ENCODE data around the gene ACIN1.

ACIN1 gene

GRCh38 chr14:23054000-23054811 lies 40.7 kb downstream of the ACIN1 start:
- H3K4me1 Mint-ChIP-seq (ENCODE audit: low read depth) = peaks cover 17% of the 10 kb centered on the region
- no peaks in the 10 kb centered on the region for H3K36me3 Mint-ChIP-seq
- no peak overlapping the region for H3K4me3 Mint-ChIP-seq
- H3K27me3 Mint-ChIP-seq = no peaks in the 10 kb centered on the region
- H3K9me3 Mint-ChIP-seq (ENCODE audit: low read depth) = no peaks in the 10 kb centered on the region
- H3K27ac Mint-ChIP-seq = no peak overlapping the region

GRCh38 chr14:23053426-23053825 lies 41.5 kb downstream of the ACIN1 start:
- Mint-ChIP-seq H3K4me1 (ENCODE audit: low read depth) (peaks cover 17% of the 10 kb centered on the region), H3K36me3 (no peaks in the 10 kb centered on the region), H3K4me3 (no peak overlapping the region), H3K27ac (no peak overlapping the region), H3K27me3 (no peaks in the 10 kb centered on the region), H3K9me3 (ENCODE audit: low read depth) (no peaks in the 10 kb centered on the region)

DNA sequence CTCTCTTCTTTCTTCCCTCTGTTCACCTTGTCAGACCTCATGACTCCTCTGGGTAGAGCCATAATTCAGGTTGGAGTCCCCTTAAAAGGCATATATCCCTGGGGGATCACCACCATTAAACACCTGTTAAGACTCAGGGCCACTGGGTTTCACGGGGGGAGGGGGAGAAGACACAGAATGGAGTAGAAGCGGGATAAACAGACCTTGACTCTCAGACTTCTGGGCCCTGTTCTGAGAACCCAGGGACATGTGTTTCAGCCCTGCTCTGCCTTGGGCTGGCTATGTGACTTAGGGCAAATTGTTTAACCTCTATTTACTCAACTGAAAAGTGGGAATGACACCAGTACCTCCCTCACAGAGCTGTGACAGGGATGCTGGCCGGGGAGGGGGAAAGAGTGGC lies 42.3 kb downstream of the ACIN1 start:
- Mint-ChIP-seq H3K9me3 (ENCODE audit: low read depth) (no peaks in the 10 kb centered on the region), H3K36me3 (no peaks in the 10 kb centered on the region), H3K27me3 (no peaks in the 10 kb centered on the region), H3K4me3 (no peak overlapping the region), H3K4me1 (ENCODE audit: low read depth) (peaks cover 11% of the 10 kb centered on the region), H3K27ac (no peak overlapping the region)

DNA sequence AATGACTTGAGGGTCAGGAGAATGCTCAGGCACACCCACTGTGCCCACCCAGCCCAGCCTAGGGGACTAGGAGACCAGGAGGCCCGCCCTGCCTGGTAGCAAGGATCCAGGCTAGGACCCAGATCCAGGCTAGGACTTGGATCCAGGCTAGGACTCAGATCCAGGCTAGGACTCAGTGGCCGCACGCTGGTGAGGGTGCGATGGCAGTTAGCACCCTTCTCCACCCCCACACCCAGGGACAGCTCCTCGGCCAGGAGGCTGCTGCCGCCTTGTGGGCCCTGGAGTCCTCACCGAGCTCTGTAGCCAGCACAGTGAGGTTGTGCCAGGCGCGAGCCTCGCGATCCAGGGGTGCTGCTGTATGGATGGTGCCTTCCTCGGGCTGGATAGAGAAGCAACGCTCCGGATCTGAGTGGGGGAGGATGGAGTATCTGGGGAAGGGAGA lies 42.7 kb downstream of the ACIN1 start:
- peaks cover 11% of the 10 kb centered on the region for H3K4me1 Mint-ChIP-seq (ENCODE audit: low read depth)
- H3K27me3 Mint-ChIP-seq = no peaks in the 10 kb centered on the region
- H3K36me3 Mint-ChIP-seq = peaks cover 2% of the 10 kb centered on the region
- no peak overlapping the region for H3K27ac Mint-ChIP-seq
- H3K4me3 Mint-ChIP-seq = no peak overlapping the region
- no peaks in the 10 kb centered on the region for H3K9me3 Mint-ChIP-seq (ENCODE audit: low read depth)

- H3K27ac Mint-ChIP-seq = no peak overlapping the region
- H3K9me3 Mint-ChIP-seq (ENCODE audit: low read depth) = no peaks in the 10 kb centered on the region
- H3K36me3 Mint-ChIP-seq = peaks cover 2% of the 10 kb centered on the region
- H3K27me3 Mint-ChIP-seq = no peaks in the 10 kb centered on the region
- H3K4me3 Mint-ChIP-seq = no peak overlapping the region
- peaks cover 7% of the 10 kb centered on the region for H3K4me1 Mint-ChIP-seq (ENCODE audit: low read depth)
Measured at GRCh38 chr14:23051141-23052057, 43.5 kb downstream of the ACIN1 start.

DNA sequence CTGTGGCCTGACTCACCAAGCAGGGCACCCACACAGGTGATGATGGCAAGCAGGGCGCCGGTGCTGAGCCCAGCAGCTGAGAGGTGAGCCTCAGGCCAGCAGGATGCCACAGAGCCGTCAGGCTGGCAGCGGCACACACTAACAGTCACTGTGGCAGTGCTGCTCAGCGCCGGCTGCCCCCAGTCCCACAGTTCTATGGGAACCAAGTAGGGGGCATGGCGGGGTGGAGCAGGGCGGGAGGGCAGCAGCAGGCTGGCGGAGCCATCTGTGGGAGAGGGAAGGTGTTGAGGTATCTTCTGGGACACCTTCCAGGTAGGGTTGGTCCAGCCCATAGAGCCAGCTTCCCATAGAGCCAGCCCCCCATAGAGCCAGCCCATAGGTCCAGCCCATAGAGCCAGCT lies 45.9 kb downstream of the ACIN1 start:
- Mint-ChIP-seq H3K9me3 (ENCODE audit: low read depth) (no peaks in the 10 kb centered on the region), H3K4me3 (no peak overlapping the region), H3K27me3 (peaks cover 1% of the 10 kb centered on the region), H3K27ac (no peak overlapping the region), H3K36me3 (peaks cover 2% of the 10 kb centered on the region), H3K4me1 (ENCODE audit: low read depth) (no peaks in the 10 kb centered on the region)

- no peaks in the 10 kb centered on the region for H3K4me1 Mint-ChIP-seq (ENCODE audit: low read depth)
- H3K27ac Mint-ChIP-seq = no peak overlapping the region
- H3K4me3 Mint-ChIP-seq = no peak overlapping the region
- no peaks in the 10 kb centered on the region for H3K9me3 Mint-ChIP-seq (ENCODE audit: low read depth)
- peaks cover 1% of the 10 kb centered on the region for H3K27me3 Mint-ChIP-seq
- peaks cover 2% of the 10 kb centered on the region for H3K36me3 Mint-ChIP-seq
Measured at GRCh38 chr14:23047751-23048693, 46.9 kb downstream of the ACIN1 start.

- H3K4me1 Mint-ChIP-seq (ENCODE audit: low read depth) = no peaks in the 10 kb centered on the region
- peaks cover 1% of the 10 kb centered on the region for H3K27me3 Mint-ChIP-seq
- H3K36me3 Mint-ChIP-seq = peaks cover 2% of the 10 kb centered on the region
- H3K9me3 Mint-ChIP-seq (ENCODE audit: low read depth) = no peaks in the 10 kb centered on the region
- H3K4me3 Mint-ChIP-seq = no peak overlapping the region
- H3K27ac Mint-ChIP-seq = no peak overlapping the region
Measured at GRCh38 chr14:23047034-23047634, 47.8 kb downstream of the ACIN1 start.

DNA sequence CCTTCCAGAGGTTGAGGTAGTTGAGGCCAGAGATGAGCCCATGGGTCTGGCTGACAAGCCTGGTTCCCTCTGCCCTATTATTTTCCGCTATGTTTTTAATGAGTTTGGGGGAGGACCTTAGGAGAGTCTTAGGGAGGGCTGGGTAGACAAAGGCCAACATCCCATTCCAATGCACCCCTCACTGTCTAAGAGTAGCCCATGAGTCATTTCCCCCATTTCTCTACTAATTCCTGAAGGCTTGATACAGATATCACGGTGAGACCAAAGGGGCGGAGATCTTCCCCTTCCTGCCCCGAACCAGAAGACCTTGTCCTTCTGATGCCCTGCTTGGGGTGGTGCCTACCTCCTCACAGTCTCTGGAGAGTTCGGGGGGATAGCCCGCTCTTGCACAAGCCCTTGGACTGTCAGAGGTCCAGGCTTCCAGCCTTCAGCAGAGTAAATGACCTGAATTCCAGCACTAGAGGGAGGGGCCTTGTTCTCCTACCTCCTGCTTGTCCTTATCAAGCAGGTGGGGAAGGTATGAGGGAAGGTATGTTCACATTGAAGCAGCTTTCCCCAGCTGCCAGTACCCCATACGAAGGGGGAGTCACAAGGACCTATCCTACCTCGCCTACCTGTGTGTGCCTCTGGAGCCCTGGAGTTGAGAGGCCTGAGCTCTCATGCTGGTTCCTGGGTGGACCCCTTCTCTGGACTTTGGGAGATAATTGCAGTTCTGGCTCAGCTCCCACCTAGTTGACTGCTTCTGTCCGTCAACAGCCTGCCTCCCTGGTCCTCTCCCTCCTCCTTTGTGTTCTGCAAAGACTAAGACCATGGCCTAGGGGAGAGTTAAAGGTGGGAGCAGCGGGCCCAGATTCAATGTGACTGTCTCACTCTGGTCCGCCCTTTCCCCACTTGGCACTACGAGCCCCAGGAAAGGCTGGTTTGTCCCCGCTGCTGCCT lies 49.2 kb downstream of the ACIN1 start:
- no peak overlapping the region for H3K27ac Mint-ChIP-seq
- no peaks in the 10 kb centered on the region for H3K9me3 Mint-ChIP-seq (ENCODE audit: low read depth)
- H3K4me1 Mint-ChIP-seq (ENCODE audit: low read depth) = no peaks in the 10 kb centered on the region
- H3K4me3 Mint-ChIP-seq = no peak overlapping the region
- peaks cover 1% of the 10 kb centered on the region for H3K27me3 Mint-ChIP-seq
- H3K36me3 Mint-ChIP-seq = peaks cover 2% of the 10 kb centered on the region

GRCh38 chr14:23044840-23045239 lies 50.1 kb downstream of the ACIN1 start:
- Mint-ChIP-seq H3K4me1 (ENCODE audit: low read depth) (no peaks in the 10 kb centered on the region), H3K27me3 (peaks cover 1% of the 10 kb centered on the region), H3K4me3 (no peak overlapping the region), H3K9me3 (ENCODE audit: low read depth) (no peaks in the 10 kb centered on the region), H3K27ac (no peak overlapping the region), H3K36me3 (peaks cover 2% of the 10 kb centered on the region)

DNA sequence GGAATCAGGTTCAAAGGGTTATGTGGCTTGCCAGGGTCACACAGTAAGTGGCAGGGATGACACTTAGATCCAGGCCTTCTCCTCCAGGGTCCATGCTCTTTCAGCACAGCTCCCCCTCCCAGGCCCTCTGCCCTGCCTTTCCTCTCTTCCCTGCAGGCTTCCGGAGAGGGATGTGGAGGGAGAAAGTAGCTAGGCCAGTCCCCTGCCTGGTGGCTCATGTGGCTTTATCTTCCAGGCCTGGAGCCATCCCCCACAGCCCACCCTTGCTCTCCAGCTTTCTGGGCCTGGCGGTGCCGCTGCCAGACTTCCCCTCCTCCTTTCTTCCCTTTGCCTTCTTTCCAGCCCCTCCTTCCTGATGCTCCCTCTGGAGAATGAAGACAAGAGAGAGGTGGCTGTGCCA lies 51.2 kb downstream of the ACIN1 start:
- no peaks in the 10 kb centered on the region for H3K4me1 Mint-ChIP-seq (ENCODE audit: low read depth)
- H3K9me3 Mint-ChIP-seq (ENCODE audit: low read depth) = no peaks in the 10 kb centered on the region
- H3K36me3 Mint-ChIP-seq = peaks cover 2% of the 10 kb centered on the region
- H3K4me3 Mint-ChIP-seq = no peak overlapping the region
- H3K27ac Mint-ChIP-seq = no peak overlapping the region
- H3K27me3 Mint-ChIP-seq = peaks cover 1% of the 10 kb centered on the region

- Mint-ChIP-seq H3K36me3 (peaks cover 2% of the 10 kb centered on the region), H3K27ac (no peak overlapping the region), H3K4me1 (ENCODE audit: low read depth) (no peaks in the 10 kb centered on the region), H3K4me3 (no peak overlapping the region), H3K9me3 (ENCODE audit: low read depth) (no peaks in the 10 kb centered on the region), H3K27me3 (peaks cover 1% of the 10 kb centered on the region)
Measured at GRCh38 chr14:23043145-23043544, 51.8 kb downstream of the ACIN1 start.

GRCh38 chr14:23042162-23042965 lies 52.6 kb downstream of the ACIN1 start, which contains the start of gene PSMB11:
Gene PSMB11 (plus strand): TSS chr14:23042212. CDS start chr14:23042226, 14 bp downstream.
- no peak within 1 kb of the TSS for H3K27ac Mint-ChIP-seq
- H3K4me3 Mint-ChIP-seq = no peak within 1 kb of the TSS
- peaks cover 1% of the 10 kb centered on the region for H3K27me3 Mint-ChIP-seq
- no peaks in the 10 kb centered on the region for H3K9me3 Mint-ChIP-seq (ENCODE audit: low read depth)
- no peaks in the 10 kb centered on the region for H3K4me1 Mint-ChIP-seq (ENCODE audit: low read depth)
- no peaks in the 10 kb centered on the region for H3K36me3 Mint-ChIP-seq

Data from activated naive CD8-positive, alpha-beta T cell (primary cell).